Left ventricle myocardium inferior (tissue), 1 donor: ENCODE measurements around the gene TNIK. TPM values are rescaled to one million over a fixed set of nuclear protein-coding genes. Genes with fewer than 3 reads are reported as not detected.

Source experiments
- DNase-seq: peaks from one replicate; pipeline ENCODE4 v3.0.0-alpha.2; 2020
- H3K27ac ChIP-seq: fragments of 200-600 bp; replicated peaks from 2 replicates; pipeline ENCODE4 v1.8.0; 2021
- H3K27me3 ChIP-seq: fragments of 200-600 bp; 2 replicates; pipeline ENCODE4 v1.8.0; 2021; ENCODE audit warnings: low read depth
- H3K36me3 ChIP-seq: fragments of 200-600 bp; 2 replicates; pipeline ENCODE4 v1.8.0; 2021
- H3K4me1 ChIP-seq: fragments of 200-600 bp; 2 replicates; pipeline ENCODE4 v1.8.0; 2021
- H3K4me3 ChIP-seq: fragments of 200-600 bp; 2 replicates; pipeline ENCODE4 v1.8.0; 2021; ENCODE audit warnings: mild to moderate bottlenecking, moderate library complexity
- H3K9me3 ChIP-seq: fragments of 200-600 bp; replicated peaks from 2 replicates; pipeline ENCODE4 v1.8.0; 2021
- intact Hi-C: fragments of 100-400 bp; cut with micrococcal nuclease; formaldehyde crosslinking; loops from one replicate; pipeline ENCODE4 v1.11.0; 2022
- total RNA-seq: library from RNA; stranded (reverse); fragmentation: NEBNext Ultra II Directional; extraction: Animal tissue kit (Norgen Biotek cat#: 25700); gene quantifications from one replicate; pipeline ENCODE4 v1.2.1, GENCODE V29; 2021
- TF ChIP-seq, protein P1 (sequence below): fragments of 200-600 bp; IDR thresholded peaks from 2 replicates; pipeline ENCODE4 v1.8.0; 2021; ENCODE audit warnings: antibody characterized with exemption, mild to moderate bottlenecking, borderline replicate concordance
- donor health status: DM: no; HTN: yes; CAD: no; lungs with severe emphysema.

Gene TNIK
- total RNA-seq, 1 donor from 2014 or later = 28.6 TPM

DNA sequence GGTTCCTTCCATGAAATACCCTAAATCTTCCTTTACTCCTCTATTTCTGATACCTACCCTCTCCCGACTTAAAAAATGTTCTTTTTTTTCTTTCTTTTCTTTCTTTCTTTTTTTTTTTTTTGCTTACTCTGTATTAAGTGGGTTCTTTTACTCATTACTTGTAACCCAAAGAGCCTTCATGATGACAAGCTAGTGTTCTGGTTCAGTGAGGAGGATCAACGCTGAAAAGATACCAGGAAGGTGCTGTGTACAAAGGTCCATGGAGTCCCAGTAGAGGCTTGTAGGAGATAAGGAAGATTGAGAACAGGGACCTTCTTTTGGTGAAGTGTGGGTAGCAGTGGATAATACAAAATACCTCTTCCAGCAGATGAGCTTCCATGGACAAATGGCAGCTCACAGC lies 369.9 kb downstream of the TNIK start:
- intact Hi-C loops = no loop called here
- Histone ChIP-seq H3K36me3 (peaks cover 5% of the 10 kb centered on the region), H3K27me3 (no peaks in the 10 kb centered on the region), H3K9me3 (no peaks in the 10 kb centered on the region), H3K4me3 (no peak overlapping the region), H3K4me1 (peaks cover 45% of the 10 kb centered on the region), H3K27ac (peak overlapping the region; percentile 50)
- DNase-seq = no peak
- TF ChIP-seq, protein P1, sequence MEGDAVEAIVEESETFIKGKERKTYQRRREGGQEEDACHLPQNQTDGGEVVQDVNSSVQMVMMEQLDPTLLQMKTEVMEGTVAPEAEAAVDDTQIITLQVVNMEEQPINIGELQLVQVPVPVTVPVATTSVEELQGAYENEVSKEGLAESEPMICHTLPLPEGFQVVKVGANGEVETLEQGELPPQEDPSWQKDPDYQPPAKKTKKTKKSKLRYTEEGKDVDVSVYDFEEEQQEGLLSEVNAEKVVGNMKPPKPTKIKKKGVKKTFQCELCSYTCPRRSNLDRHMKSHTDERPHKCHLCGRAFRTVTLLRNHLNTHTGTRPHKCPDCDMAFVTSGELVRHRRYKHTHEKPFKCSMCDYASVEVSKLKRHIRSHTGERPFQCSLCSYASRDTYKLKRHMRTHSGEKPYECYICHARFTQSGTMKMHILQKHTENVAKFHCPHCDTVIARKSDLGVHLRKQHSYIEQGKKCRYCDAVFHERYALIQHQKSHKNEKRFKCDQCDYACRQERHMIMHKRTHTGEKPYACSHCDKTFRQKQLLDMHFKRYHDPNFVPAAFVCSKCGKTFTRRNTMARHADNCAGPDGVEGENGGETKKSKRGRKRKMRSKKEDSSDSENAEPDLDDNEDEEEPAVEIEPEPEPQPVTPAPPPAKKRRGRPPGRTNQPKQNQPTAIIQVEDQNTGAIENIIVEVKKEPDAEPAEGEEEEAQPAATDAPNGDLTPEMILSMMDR = no peak

DNA sequence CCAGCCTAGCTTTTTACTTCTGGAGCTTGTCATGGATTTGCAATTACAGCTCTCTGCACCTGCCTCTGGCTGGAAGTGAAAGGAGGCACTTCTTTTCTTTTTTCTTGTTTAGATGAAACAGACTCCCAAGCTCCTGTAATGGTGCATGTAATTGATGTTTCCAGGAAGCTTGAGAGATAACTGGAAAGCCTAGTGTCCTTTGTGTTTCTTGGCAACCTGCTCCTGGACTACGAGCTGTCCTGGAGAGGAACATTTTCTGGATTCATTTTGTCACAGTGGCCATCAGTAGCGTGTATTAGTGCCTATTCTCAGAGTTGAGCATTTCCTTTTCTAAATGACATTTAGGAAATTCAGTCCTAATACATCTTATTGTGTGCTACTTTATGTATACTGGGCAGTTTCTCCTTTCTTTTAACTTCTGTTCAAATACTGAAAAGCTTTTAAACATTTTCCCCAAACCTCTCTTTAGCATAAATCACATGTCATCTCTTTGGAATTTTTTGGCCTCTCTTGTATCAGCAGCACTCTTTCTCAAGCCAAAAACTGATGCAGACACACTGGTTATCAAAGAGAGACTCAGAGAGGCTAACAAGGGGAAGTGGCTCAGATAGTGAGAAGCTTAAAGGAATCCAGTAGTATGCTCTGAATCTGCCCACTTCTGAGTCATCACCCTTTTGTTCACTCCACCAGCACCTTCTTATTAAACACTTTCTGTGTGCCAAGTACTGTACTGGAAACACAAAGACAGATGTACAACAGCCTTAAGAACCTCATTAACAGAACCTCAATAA lies 371.0 kb downstream of the TNIK start:
- no peak for DNase-seq
- Histone ChIP-seq H3K27ac (peak overlapping the region; percentile 50), H3K4me1 (peaks cover 39% of the 10 kb centered on the region), H3K27me3 (no peaks in the 10 kb centered on the region), H3K4me3 (no peak overlapping the region), H3K9me3 (no peaks in the 10 kb centered on the region), H3K36me3 (peaks cover 5% of the 10 kb centered on the region)
- intact Hi-C loops = no loop called here
- TF ChIP-seq, protein P1 = no peak

- intact Hi-C loops = no loop called here
- peak overlapping the region; percentile 50 for H3K27ac ChIP-seq
Observed at GRCh38 chr3:171088496-171088895, 371.7 kb downstream of the TNIK start.

GRCh38 chr3:171086914-171087313 lies 373.3 kb downstream of the TNIK start:
- DNase-seq = no peak
- no peaks in the 10 kb centered on the region for H3K9me3 ChIP-seq
- no peak overlapping the region for H3K4me3 ChIP-seq
- no peaks in the 10 kb centered on the region for H3K27me3 ChIP-seq
- intact Hi-C loops = no loop called here
- no peak overlapping the region for H3K27ac ChIP-seq
- TF ChIP-seq, protein P1 = no peak
- peaks cover 16% of the 10 kb centered on the region for H3K36me3 ChIP-seq
- peaks cover 26% of the 10 kb centered on the region for H3K4me1 ChIP-seq

More at GRCh38 chr3:171088496-171088895, 371.7 kb downstream of the TNIK start:
- Histone ChIP-seq H3K4me3 (no peak overlapping the region), H3K27me3 (no peaks in the 10 kb centered on the region), H3K4me1 (peaks cover 39% of the 10 kb centered on the region), H3K9me3 (no peaks in the 10 kb centered on the region), H3K36me3 (peaks cover 12% of the 10 kb centered on the region)
- TF ChIP-seq, protein P1 = no peak
- no peak for DNase-seq

DNA sequence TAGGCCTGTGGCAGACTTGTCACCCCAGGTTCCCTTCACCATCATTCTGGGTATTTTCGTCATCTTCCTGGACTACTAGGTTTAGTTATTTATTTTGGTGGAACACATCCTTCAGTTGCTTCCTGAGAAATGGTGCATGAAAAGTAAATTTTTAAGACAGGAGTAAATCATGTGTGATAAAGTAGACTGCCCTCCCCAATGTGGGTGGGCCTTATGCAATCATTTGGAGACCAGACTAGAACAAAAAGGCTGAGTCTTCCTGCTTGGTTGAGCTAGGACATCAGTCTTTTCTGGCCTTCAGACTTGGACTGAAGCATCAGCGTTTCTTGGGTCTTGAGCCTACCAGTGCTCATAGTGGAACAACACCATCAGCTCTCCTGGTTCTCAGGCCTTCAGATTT lies 382.9 kb downstream of the TNIK start:
- Histone ChIP-seq H3K4me1 (no peaks in the 10 kb centered on the region), H3K27me3 (no peaks in the 10 kb centered on the region), H3K36me3 (peaks cover 16% of the 10 kb centered on the region), H3K4me3 (no peak overlapping the region), H3K27ac (no peak overlapping the region), H3K9me3 (no peaks in the 10 kb centered on the region)
- TF ChIP-seq, protein P1 = no peak
- intact Hi-C loops = no loop called here
- no peak for DNase-seq
